KG1 (cell line): Measurements from ENCODE around the gene SERPINA6.
"Not testable (repeated sequence)": the region's sequence is repeated elsewhere in the genome, so short reads cannot be mapped to it uniquely, and the experiment has no call there.

Experiments used
- DNase-seq: peaks from one replicate; lab custom pipeline; 2025; lab: John Stamatoyannopoulos, UW

Gene SERPINA6

DNA sequence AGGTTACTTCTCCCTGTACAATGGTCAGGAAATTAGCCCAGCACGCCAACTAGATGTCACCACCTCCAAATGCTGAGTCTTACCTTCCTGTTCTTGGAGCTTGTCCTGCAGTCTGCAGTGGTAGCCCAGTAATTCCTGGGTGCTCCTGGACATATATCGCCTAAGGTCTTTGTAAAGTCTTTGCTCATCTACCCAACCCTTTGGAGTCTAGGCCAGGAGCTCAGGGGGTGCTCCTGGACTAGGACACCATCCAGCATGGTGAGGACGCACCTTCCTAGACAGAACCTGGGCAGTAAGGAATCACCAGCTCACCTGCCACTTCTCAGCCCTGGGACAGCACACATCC is 30.6 kb downstream of the SERPINA6 start:
- no peak for DNase-seq

DNA sequence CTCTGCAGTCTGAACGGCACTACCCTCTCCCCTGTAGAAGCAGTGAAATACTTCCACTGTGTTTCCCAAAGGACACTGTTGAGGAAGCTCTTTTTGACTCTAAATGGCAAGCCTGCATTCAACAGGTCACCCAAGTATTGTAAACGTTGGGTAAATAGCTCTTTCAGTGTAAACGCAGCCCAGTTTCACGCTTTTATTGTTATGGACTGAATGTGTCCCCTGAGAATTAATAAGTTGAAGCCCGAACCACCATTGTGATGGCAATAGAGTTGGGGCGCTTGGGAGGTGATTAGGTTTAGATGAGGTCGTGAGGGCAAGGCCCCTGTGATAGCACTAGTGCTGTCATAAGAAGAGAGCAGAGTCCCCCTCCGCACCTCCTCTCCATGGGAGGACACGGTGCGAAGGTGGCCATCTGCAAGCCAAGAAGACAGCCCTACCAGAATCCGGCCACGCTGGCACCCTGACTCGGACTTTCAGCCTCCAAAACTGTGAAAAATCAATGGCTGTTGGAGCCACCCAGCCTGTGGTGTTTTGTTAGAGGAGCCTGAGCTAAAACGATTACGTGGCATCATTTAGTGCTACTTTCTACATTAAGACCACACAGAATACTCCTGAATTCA is 31.1 kb downstream of the SERPINA6 start:
- no peak for DNase-seq

DNA sequence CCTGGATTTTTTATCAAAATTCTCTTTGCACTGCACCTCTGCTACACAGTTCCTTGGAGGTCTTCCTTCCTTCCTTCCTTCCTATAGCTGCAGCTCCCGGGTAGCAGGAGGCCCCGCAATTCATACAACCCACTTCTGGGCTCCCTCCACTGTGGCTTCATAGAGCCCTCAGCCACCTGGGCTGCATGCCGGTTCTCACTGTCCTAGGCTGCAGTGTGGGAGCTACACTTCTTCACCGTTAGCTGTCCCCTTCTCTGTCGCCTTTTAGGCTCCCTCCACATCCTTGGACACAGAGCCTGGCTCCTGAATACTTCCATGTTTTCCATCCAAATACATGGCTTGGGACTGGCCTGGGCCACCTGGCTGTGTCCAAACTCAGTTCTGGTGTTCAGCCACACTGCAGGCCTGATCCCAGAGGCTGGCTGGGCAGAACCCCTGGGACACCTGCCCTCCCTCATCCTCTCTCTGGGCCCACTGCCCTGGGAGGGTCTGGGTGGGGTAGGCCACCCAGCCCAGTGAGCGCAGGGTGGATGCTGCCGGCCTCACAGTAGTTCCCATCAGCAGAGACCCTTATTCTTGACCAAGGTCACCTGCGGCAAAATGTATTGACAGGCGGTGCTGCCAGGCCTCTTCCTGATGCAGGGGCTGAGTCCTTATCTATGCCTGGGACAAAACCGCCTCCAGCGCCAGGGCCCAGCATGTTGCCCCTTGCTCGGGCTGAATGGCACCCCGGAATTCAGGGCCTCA is 31.8 kb downstream of the SERPINA6 start:
- DNase-seq, result no peak

- DNase-seq, result no peak
These were observed 32.9 kb downstream of the SERPINA6 start for GRCh38 chr14:94290197-94290596.

DNA sequence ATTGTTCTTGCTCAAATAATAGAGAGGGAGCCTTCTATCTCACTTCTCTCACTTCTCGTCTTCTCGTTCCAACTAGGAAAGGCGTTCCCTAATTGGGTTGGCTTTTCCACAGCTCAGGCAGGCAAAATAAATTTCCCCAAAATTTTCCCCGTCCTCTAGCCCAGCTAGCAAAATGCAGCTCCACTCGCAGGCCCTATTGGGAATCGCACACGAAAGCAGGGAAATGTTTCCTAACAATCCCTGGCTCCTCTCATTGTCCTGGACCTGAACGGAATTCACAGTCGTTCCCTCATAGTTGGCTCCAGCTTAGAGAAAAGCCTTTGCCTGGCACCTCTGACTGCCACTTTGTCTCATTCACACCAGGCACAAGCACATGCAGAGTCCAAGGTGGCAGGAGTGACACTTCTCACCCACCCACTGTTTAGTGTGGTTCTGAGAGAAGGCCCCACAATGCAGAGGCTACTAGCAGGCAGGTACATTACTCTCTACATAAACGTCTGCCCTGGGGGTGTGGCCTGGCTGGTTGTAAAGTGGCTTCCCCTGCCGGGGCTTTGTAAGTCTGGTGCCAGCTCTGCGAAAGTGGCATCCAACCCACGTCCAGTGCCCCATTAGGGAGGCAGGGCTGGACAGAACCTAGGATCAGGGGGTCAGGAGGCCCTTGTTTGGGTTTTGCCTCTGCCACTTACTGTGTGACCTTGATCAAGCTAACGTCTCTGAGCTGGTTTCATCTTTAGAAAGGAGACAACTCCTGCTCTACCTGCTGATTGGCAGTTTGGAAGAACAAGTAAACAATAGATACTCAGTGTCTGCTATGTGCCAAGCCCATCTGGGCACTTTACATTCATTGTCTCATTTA is 34.3 kb downstream of the SERPINA6 start:
- no peak for DNase-seq

DNA sequence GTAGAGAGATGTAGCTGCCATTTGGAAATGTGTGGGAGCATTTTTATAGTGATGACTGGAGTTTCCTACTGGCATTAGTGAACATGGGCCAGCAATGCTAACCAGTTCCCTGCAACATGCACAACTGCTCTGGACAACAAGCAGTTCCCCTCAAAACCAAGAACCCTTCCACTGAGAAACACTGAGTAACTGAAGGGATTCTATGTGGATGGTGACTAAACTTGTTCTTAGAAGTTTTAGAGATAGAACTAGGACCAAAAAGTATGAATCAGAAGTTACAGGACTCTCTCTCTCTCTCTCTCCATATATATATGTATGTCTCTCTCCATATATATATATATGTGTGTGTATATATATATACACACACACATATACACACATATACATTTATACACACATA is 38.0 kb downstream of the SERPINA6 start:
- no peak for DNase-seq

- DNase-seq, result no peak
These were observed 38.9 kb downstream of the SERPINA6 start for GRCh38 chr14:94284221-94284620.

- DNase-seq, result no peak
These were observed 40.0 kb downstream of the SERPINA6 start for GRCh38 chr14:94282991-94283723.

DNA sequence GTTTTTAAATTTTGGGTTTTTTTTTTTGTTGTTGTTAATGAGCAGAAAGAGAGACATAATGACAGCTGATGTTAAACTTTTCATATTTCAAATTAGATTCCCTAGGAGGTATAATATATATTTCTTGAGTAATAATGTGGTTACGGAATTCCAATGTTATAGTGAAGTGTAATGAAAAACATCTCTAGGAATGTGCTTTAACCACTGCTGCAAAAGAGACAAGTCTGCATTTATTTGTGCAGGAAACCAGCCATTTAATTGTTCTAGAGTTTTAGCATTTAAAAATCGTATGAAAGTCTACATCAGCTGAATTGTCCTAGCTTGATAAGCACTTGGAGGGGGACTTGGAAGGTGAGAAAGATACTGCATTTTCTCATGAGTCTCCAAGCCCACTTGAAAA is 44.4 kb downstream of the SERPINA6 start:
- no peak for DNase-seq

DNA sequence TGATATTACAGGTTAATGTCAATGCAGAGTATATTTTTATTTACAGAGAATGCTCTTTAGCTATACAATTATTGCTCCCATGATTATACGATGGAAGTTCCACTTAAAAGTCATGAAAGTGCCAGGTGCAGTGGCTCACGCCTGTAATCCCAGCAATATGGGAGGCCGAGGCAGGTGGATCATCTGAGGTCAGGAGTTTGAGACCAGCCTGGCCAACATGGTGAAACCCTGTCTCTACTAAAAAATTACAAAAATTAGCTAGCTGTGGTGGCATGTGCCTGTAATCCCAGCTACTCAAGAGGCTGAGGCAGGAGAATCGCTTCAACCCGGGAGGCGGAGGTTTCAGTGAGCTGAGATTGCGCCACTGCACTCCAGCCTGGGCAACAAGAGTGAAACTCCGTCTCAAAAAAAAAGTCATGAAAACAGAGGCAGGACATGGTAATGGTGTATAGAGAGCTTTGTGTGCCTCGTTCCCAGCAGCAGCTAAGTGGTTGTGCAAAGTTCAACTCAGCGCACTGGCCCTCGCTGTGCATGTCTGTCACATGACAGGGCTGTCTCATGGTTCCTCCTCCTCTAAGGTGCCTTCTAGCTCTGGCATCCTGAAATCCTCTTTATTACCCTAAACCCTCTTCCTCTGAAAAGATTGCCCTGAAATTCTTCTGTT is 46.1 kb downstream of the SERPINA6 start:
- DNase-seq, result not testable (repeated sequence)

- no peak for DNase-seq
These were observed 54.0 kb downstream of the SERPINA6 start for GRCh38 chr14:94269156-94269555.

DNA sequence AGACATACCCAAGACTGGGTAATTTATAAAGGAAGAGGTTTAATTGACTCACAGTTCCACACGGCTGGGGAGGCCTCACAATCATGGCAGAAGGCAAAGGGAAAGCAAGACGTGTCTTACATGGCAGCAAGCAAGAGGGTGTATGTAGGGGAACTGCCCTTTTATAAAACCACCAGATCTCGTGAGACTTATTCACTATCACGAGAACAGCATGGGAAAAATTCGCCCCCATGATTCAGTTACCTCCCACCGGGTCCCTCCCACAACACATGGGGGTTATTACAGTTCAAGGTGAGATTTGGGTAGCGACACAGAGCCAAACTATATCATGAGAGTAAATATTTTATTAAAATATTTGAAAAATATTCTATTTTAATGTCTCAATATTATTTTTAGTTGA is 54.6 kb downstream of the SERPINA6 start:
- not testable (repeated sequence) for DNase-seq

- no peak for DNase-seq
These were observed 55.8 kb downstream of the SERPINA6 start for GRCh38 chr14:94267352-94267751.

GRCh38 chr14:94264195-94264594 is 58.9 kb downstream of the SERPINA6 start:
- not testable (repeated sequence) for DNase-seq
